Erythroblast (primary cell): ENCODE results near the gene NID2.

Source experiments
- GATA1 ChIP-seq: IDR thresholded peaks from 2 replicates; pipeline ENCODE4 v1.6.1; 2011; ENCODE audit warnings: low read depth, mild to moderate bottlenecking, control low read depth, low read length, moderate library complexity
- POLR2A ChIP-seq: IDR thresholded peaks from 2 replicates; pipeline ENCODE4 v1.6.1; 2011; ENCODE audit warnings: mild to moderate bottlenecking, low read length

GRCh38 chr14:51978681-51979085 lies 90.2 kb downstream of the NID2 start:
- TF ChIP-seq POLR2A (no peak), GATA1 (no peak)
